GM23248 (cell line): ENCODE data around the gene RNF130. TPM values are rescaled to one million over a fixed set of nuclear protein-coding genes. Genes with fewer than 3 reads are reported as not detected.
A peak's percentile ranks its signal among the peaks of the same experiment; 100 is the strongest.

Experiments
- DNase-seq: peaks from one replicate; pipeline ENCODE4 v3.0.0-alpha.2; 2015
- H2AFZ ChIP-seq: fragments of 200-600 bp; sonication (generic); 2 replicates; pipeline ENCODE4 v1.6.1; 2016; ENCODE audit warnings: antibody characterized with exemption
- H3F3A ChIP-seq: fragments of 200-600 bp; sonication (generic); 2 replicates; pipeline ENCODE4 v1.6.1; 2016; ENCODE audit warnings: mild to moderate bottlenecking, antibody characterized with exemption, mixed run types; ENCODE audit not compliant: insufficient read depth
- H3K27ac ChIP-seq: fragments of 200-600 bp; sonication (generic); 2 replicates; pipeline ENCODE4 v1.5.1; 2016; ENCODE audit warnings: mild to moderate bottlenecking
- H3K27me3 ChIP-seq: fragments of 200-600 bp; sonication (generic); replicated peaks from 2 replicates; pipeline ENCODE4 v1.6.1; 2016; ENCODE audit warnings: mild to moderate bottlenecking; ENCODE audit not compliant: insufficient read depth
- H3K36me3 ChIP-seq: fragments of 200-600 bp; sonication (generic); 2 replicates; pipeline ENCODE4 v1.6.1; 2016; ENCODE audit warnings: low read depth, mild to moderate bottlenecking
- H3K4me1 ChIP-seq: fragments of 200-600 bp; sonication (generic); 2 replicates; pipeline ENCODE4 v1.6.1; 2016; ENCODE audit warnings: mild to moderate bottlenecking; ENCODE audit not compliant: insufficient read depth
- H3K4me2 ChIP-seq: fragments of 200-600 bp; sonication (generic); one replicate; pipeline ENCODE4 v1.6.1; 2016; ENCODE audit warnings: mild to moderate bottlenecking; ENCODE audit not compliant: unreplicated experiment
- H3K4me3 ChIP-seq: fragments of 200-600 bp; sonication (generic); 2 replicates; pipeline ENCODE4 v1.5.1; 2016; ENCODE audit warnings: mild to moderate bottlenecking
- H3K79me2 ChIP-seq: fragments of 200-600 bp; sonication (generic); 2 replicates; pipeline ENCODE4 v1.6.1; 2016; ENCODE audit warnings: mild to moderate bottlenecking; ENCODE audit not compliant: insufficient read depth
- H3K9ac ChIP-seq: fragments of 200-600 bp; sonication (generic); 2 replicates; pipeline ENCODE4 v1.6.1; 2016; ENCODE audit warnings: mild to moderate bottlenecking
- H3K9me2 ChIP-seq: fragments of 200-600 bp; sonication (generic); 2 replicates; pipeline ENCODE4 v1.6.1; 2016; ENCODE audit warnings: mixed run types, mild to moderate bottlenecking, moderate library complexity; ENCODE audit not compliant: insufficient read depth
- H3K9me3 ChIP-seq: fragments of 200-600 bp; sonication (generic); one replicate; pipeline ENCODE4 v1.6.1; 2017; ENCODE audit warnings: low read depth
- H4K20me1 ChIP-seq: fragments of 200-600 bp; sonication (generic); 2 replicates; pipeline ENCODE4 v1.6.0; 2016; ENCODE audit not compliant: insufficient read depth
- EZH2 ChIP-seq: fragments of 200-600 bp; sonication (generic); IDR thresholded peaks from 2 replicates; pipeline ENCODE4 v1.6.1; 2018; ENCODE audit warnings: antibody characterized with exemption, mild to moderate bottlenecking; ENCODE audit not compliant: insufficient read depth, poor library complexity, severe bottlenecking
- EZH2phosphoT487 ChIP-seq: fragments of 200-600 bp; sonication (generic); IDR thresholded peaks from 2 replicates; pipeline ENCODE4 v1.6.1; 2018; ENCODE audit warnings: antibody characterized with exemption, moderate library complexity, mild to moderate bottlenecking, low read depth; ENCODE audit not compliant: insufficient read depth
- WGBS, 2 experiments: methylation state at CpG; one replicate each; pipeline ENCODE4 v1.1.6; 2015 to 2017; ENCODE audit warnings: low lambda C conversion rate in 2 of 2, low coverage in 1 of 2; ENCODE audit errors: missing lambda C conversion rate in 2 of 2; 5-methylcytosine and 5-hydroxymethylcytosine counted together
- in situ Hi-C: fragments of 300-500 bp; cut with MboI; formaldehyde crosslinking; loops from 2 replicates; pipeline ENCODE4 v1.15.0; 2020
- polyA plus RNA-seq: library from polyadenylated mRNA; unstranded; fragments of >200 nt; fragmentation: Nextera tagmentation; extraction: Ambion mirVana; gene quantifications from 2 replicates; pipeline ENCODE4 v1.2.1, GENCODE V29; 2016
- total RNA-seq: library from RNA; depleted of rRNA; stranded (reverse); fragments of >200 nt; shearing (Covaris generic); gene quantifications from 2 replicates; pipeline ENCODE4 v1.2.3, GENCODE V29; 2014

Gene RNF130
- total and polyA plus RNA-seq, 2 experiments from 2014 or later, result 27.3 to 49.8 TPM

DNA sequence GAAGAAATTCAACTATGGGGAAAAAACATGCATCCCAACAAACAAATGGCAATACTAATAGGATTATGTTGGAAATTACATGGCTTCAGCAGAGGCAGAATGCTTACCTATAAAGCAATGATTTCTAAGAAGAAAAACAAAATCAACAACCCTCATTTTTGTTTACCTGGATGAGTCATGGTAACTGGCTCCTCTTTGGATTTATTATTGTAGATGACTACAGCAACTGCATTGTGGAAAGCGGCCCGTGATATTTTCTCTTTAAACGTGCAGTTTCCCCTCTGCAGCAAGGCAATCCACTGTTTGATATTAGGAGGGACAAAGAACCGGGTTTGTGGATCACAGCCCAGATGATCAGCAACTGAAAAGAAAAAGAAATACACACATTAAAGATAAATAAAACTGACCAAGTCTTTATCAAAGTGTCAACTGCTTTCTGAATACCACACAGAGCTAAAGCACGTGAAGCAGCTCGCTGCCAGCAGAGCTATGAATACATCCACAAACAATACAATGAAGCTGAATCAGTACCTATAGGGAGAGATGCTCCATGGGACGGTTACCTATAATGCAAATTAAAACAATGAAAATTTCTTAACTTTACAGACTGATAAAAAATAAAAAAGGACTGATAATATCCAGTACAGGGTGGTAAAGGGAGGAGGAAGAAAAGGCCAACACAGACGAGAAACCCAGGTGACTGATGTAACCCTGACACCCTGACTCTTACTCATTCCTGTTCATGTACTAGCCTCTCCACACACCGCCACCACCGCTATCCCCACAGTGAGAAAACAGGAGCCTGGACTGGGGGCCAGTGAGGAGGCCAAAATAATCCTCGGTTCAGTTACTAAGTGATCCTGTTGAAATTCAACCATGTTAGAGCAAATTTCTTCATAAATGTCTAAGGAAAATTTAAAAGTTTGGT is 31.0 kb downstream of the RNF130 start:
- no peaks in the 10 kb centered on the region for H3K4me1 ChIP-seq
- no peak for DNase-seq
- H3K9me2 ChIP-seq, result no peaks in the 10 kb centered on the region
- no peaks in the 10 kb centered on the region for H3K79me2 ChIP-seq
- no peaks in the 10 kb centered on the region for H3K9me3 ChIP-seq
- H3K27me3 ChIP-seq, result no peaks in the 10 kb centered on the region
- H2AFZ ChIP-seq, result no peak overlapping the region
- H3K9ac ChIP-seq, result no peak overlapping the region
- peaks cover 7% of the 10 kb centered on the region for H3K36me3 ChIP-seq
- in situ Hi-C loops, result no loop called here
- 86 to 88% methylated on average over 11 of the region's 11 CpGs for WGBS, 2 experiments
- no peak for TF ChIP-seq EZH2
- TF ChIP-seq EZH2phosphoT487, result no peak
- no peaks in the 10 kb centered on the region for H4K20me1 ChIP-seq
- no peaks in the 10 kb centered on the region for H3F3A ChIP-seq
- H3K4me3 ChIP-seq, result no peak overlapping the region
- H3K4me2 ChIP-seq, result no peak overlapping the region
- H3K27ac ChIP-seq, result no peak overlapping the region

DNA sequence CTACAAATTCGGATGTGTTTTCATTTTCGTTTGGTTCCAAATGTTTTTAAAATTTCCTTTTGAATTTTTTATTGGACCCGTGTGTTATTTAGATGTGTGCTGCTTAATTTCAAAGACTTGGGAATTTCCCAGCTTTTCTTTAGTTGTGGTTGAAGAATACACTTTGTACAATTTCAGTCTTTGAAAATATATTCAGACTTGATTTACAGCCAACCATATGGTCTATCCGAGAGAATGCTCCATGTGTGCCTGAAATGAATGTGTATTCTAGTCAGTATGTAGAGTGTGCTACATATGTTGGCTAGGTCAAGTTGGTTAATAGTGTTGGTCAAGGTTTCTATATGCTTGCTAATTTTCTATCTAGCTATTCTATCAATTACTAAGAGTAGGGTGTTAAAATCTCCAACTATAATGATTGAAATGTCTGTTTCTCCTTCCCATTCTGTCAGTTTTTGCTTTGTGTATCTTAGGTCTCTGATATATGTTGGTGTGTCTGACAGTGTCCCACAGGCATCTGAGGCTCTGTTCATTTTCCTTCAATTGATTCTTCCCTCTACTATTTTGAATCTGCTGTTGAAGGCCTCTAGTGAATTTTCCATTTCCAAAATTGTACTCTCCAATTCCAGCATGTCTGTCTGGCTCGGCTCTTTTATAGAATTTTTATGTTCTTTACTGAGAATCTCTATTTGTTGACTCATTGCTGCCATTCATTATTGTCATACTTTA is 36.2 kb downstream of the RNF130 start:
- 43% methylated on average over 5 of the region's 5 CpGs for WGBS, 2 experiments
- peaks cover 9% of the 10 kb centered on the region for H3K36me3 ChIP-seq
- no peak overlapping the region for H3K4me2 ChIP-seq
- no peaks in the 10 kb centered on the region for H3K4me1 ChIP-seq
- H3K27ac ChIP-seq, result no peak overlapping the region
- H3K4me3 ChIP-seq, result no peak overlapping the region
- TF ChIP-seq EZH2phosphoT487 (no peak), EZH2 (no peak)
- H3F3A ChIP-seq, result no peaks in the 10 kb centered on the region
- no peaks in the 10 kb centered on the region for H3K79me2 ChIP-seq
- no peak overlapping the region for H2AFZ ChIP-seq
- H3K9me2 ChIP-seq, result no peaks in the 10 kb centered on the region
- H4K20me1 ChIP-seq, result no peaks in the 10 kb centered on the region
- no peak for DNase-seq
- H3K9ac ChIP-seq, result no peak overlapping the region
- no peaks in the 10 kb centered on the region for H3K9me3 ChIP-seq
- in situ Hi-C loops, result no loop called here
- no peaks in the 10 kb centered on the region for H3K27me3 ChIP-seq

DNA sequence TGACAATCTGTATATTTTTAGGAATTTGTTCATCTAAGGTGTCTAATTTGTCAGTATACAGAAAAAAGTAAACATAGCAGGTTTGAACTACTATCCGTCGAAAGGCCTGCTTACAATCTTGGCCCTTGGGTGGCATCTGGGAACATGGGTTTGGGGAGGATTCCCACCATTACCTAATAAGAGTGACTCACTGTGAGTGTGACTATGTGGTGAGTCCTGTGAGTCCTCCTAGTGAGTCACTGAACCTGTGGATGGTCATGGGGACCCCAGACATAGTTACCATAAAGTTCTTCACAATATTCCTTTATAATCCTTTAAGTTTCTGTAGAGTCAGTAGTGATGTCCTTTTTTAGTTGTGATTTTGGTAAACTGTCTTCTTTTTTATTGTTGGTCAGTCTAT is 37.0 kb downstream of the RNF130 start:
- DNase-seq, result peak; percentile 49
- in situ Hi-C loops, result no loop called here
- Histone ChIP-seq H3K27me3 (no peaks in the 10 kb centered on the region), H3K4me1 (no peaks in the 10 kb centered on the region), H2AFZ (no peak overlapping the region), H3K9me2 (no peaks in the 10 kb centered on the region), H3F3A (no peaks in the 10 kb centered on the region), H3K27ac (no peak overlapping the region), H4K20me1 (no peaks in the 10 kb centered on the region), H3K4me3 (no peak overlapping the region), H3K4me2 (no peak overlapping the region), H3K9ac (no peak overlapping the region), H3K9me3 (no peaks in the 10 kb centered on the region), H3K79me2 (no peaks in the 10 kb centered on the region), H3K36me3 (peaks cover 9% of the 10 kb centered on the region)
- TF ChIP-seq EZH2, result no peak
- TF ChIP-seq EZH2phosphoT487, result no peak
- 92 to 95% methylated on average over 2 of the region's 2 CpGs for WGBS, 2 experiments

DNA sequence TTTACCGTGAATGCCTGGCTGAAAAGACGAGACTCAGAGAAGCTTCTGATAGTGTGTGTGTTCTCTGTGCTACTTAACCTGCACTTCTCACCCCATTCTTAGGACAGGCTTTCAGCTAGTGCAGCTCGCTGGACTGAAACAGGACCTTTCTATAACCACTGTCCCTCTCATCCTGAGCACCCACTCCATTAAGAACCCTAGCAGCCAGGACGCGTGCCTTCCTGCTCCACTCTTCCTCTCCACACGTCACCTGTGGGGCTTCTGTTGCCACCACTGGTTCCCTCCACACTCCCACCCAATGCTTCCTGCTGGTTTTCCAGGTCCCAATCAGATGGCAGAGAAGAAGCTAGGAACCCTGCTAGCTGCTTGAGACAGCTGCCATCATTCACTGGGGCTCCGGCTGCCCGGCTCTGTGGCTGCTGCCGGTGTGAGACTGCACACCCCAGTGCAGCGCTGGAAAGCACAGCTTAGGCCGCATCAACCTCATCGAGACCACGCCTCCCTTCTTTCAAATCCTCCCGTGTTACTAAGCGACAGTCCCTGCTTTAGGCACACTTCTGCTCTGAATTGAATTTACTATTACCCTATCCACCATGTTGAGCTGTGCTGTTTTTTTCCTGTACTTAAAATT is 44.0 kb downstream of the RNF130 start:
- Histone ChIP-seq H3K9me2 (no peaks in the 10 kb centered on the region), H2AFZ (no peak overlapping the region), H3K9me3 (no peaks in the 10 kb centered on the region), H4K20me1 (no peaks in the 10 kb centered on the region), H3K27ac (no peak overlapping the region), H3K79me2 (no peaks in the 10 kb centered on the region), H3K4me1 (no peaks in the 10 kb centered on the region), H3K9ac (no peak overlapping the region), H3K36me3 (no peaks in the 10 kb centered on the region), H3K4me3 (no peak overlapping the region), H3F3A (no peaks in the 10 kb centered on the region), H3K27me3 (no peaks in the 10 kb centered on the region), H3K4me2 (no peak overlapping the region)
- 82 to 88% methylated on average over 15 of the region's 15 CpGs for WGBS, 2 experiments
- in situ Hi-C loops, result no loop called here
- TF ChIP-seq EZH2 (no peak), EZH2phosphoT487 (no peak)
- no peak for DNase-seq
